ENCODE data around the gene GLCCI1.

- TF ChIP-seq EP300 (IDR thresholded peaks at IDR 0.05), result no peak
- TF ChIP-seq, protein P1, sequence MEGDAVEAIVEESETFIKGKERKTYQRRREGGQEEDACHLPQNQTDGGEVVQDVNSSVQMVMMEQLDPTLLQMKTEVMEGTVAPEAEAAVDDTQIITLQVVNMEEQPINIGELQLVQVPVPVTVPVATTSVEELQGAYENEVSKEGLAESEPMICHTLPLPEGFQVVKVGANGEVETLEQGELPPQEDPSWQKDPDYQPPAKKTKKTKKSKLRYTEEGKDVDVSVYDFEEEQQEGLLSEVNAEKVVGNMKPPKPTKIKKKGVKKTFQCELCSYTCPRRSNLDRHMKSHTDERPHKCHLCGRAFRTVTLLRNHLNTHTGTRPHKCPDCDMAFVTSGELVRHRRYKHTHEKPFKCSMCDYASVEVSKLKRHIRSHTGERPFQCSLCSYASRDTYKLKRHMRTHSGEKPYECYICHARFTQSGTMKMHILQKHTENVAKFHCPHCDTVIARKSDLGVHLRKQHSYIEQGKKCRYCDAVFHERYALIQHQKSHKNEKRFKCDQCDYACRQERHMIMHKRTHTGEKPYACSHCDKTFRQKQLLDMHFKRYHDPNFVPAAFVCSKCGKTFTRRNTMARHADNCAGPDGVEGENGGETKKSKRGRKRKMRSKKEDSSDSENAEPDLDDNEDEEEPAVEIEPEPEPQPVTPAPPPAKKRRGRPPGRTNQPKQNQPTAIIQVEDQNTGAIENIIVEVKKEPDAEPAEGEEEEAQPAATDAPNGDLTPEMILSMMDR (IDR thresholded peaks at IDR 0.05), result no peak
These were observed 125.9 kb downstream of the GLCCI1 start for GRCh38 chr7:8094164-8095140.

Data from tibial nerve (tissue), 4 donors.